GM23248 (cell line): ENCODE data around the gene PTX4.

Experiments used
- EZH2 ChIP-seq: fragments of 200-600 bp; sonication (generic); IDR thresholded peaks from 2 replicates; pipeline ENCODE4 v1.6.1; 2018; ENCODE audit warnings: antibody characterized with exemption, mild to moderate bottlenecking; ENCODE audit not compliant: insufficient read depth, poor library complexity, severe bottlenecking
- EZH2phosphoT487 ChIP-seq: fragments of 200-600 bp; sonication (generic); IDR thresholded peaks from 2 replicates; pipeline ENCODE4 v1.6.1; 2018; ENCODE audit warnings: antibody characterized with exemption, moderate library complexity, mild to moderate bottlenecking, low read depth; ENCODE audit not compliant: insufficient read depth

- TF ChIP-seq EZH2 (no peak), EZH2phosphoT487 (no peak)
Observed at GRCh38 chr16:1436731-1437355, 51.9 kb downstream of the PTX4 start.
